ENCODE results near the gene VPS41. TPM values are rescaled to one million over a fixed set of nuclear protein-coding genes. Genes with fewer than 3 reads are reported as not detected.

VPS41 gene
- total RNA-seq, 4 donors from 2014 or later = 26.4 to 116 (median 41.3) TPM

- Histone ChIP-seq H3K4me1 (no peaks in the 10 kb centered on the region), H3K27me3 (no peaks in the 10 kb centered on the region), H3K4me3 (no peak overlapping the region), H3K36me3 (no peaks in the 10 kb centered on the region), H3K27ac (no peak overlapping the region), H3K9me3 (no peaks in the 10 kb centered on the region)
- TF ChIP-seq POLR2A (IDR thresholded peaks at IDR 0.05) = no peak
- TF ChIP-seq CTCF (IDR thresholded peaks at IDR 0.05) = no peak
- no peak for DNase-seq
These were observed 83.1 kb downstream of the VPS41 start for GRCh38 chr7:38825721-38826440.

- Histone ChIP-seq H3K4me1 (no peaks in the 10 kb centered on the region), H3K36me3 (no peaks in the 10 kb centered on the region), H3K27ac (no peak overlapping the region), H3K27me3 (no peaks in the 10 kb centered on the region), H3K4me3 (no peak overlapping the region), H3K9me3 (no peaks in the 10 kb centered on the region)
- TF ChIP-seq CTCF (IDR thresholded peaks at IDR 0.05) (no peak), POLR2A (IDR thresholded peaks at IDR 0.05) (no peak)
- no peak for DNase-seq
These were observed 84.0 kb downstream of the VPS41 start for GRCh38 chr7:38824948-38825347.

- Histone ChIP-seq H3K27me3 (no peaks in the 10 kb centered on the region), H3K36me3 (peaks cover 0 to 5% (median 0%) of the 10 kb centered on the region in 3 donors), H3K4me3 (no peak overlapping the region), H3K9me3 (no peaks in the 10 kb centered on the region), H3K27ac (no peak overlapping the region), H3K4me1 (no peaks in the 10 kb centered on the region)
- DNase-seq = no peak
- TF ChIP-seq CTCF (IDR thresholded peaks at IDR 0.05) (no peak), POLR2A (IDR thresholded peaks at IDR 0.05) (no peak)
These were observed 86.4 kb downstream of the VPS41 start for GRCh38 chr7:38822549-38822948.

GRCh38 chr7:38820571-38820970 is 88.4 kb downstream of the VPS41 start:
- DNase-seq = no peak
- Histone ChIP-seq H3K9me3 (no peaks in the 10 kb centered on the region), H3K4me1 (no peaks in the 10 kb centered on the region), H3K4me3 (no peak overlapping the region), H3K36me3 (peaks cover 0 to 9% (median 0%) of the 10 kb centered on the region in 3 donors), H3K27ac (no peak overlapping the region), H3K27me3 (no peaks in the 10 kb centered on the region)
- no peak for TF ChIP-seq POLR2A (IDR thresholded peaks at IDR 0.05)
- no peak for TF ChIP-seq CTCF (IDR thresholded peaks at IDR 0.05)

GRCh38 chr7:38819463-38819862 is 89.5 kb downstream of the VPS41 start:
- DNase-seq = no peak
- H3K9me3 ChIP-seq = no peaks in the 10 kb centered on the region
- TF ChIP-seq POLR2A (IDR thresholded peaks at IDR 0.05) (no peak), CTCF (IDR thresholded peaks at IDR 0.05) (no peak)
- no peak overlapping the region for H3K4me3 ChIP-seq
- no peak overlapping the region for H3K27ac ChIP-seq
- no peaks in the 10 kb centered on the region for H3K27me3 ChIP-seq
- H3K36me3 ChIP-seq = peaks cover 0 to 9% (median 0%) of the 10 kb centered on the region in 3 donors
- H3K4me1 ChIP-seq = no peaks in the 10 kb centered on the region

Measured in Peyer's patch (tissue), 4 donors.